Osteoblast (primary cell): ENCODE results near the gene ARHGEF26. TPM values are rescaled to one million over a fixed set of nuclear protein-coding genes. Genes with fewer than 3 reads are reported as not detected.

ENCODE experiments used
- DNase-seq: peaks from one replicate; pipeline ENCODE4 v3.0.0; 2011; ENCODE audit warnings: low spot score, mixed read lengths; ENCODE audit not compliant: insufficient read length; ENCODE audit errors: missing footprints
- H2AFZ ChIP-seq: 2 replicates; pipeline ENCODE4 v1.6.0; 2011; ENCODE audit warnings: mild to moderate bottlenecking, low read length
- H3K27ac ChIP-seq: 2 replicates; pipeline ENCODE4 v1.5.1; 2011; ENCODE audit warnings: mild to moderate bottlenecking, low read depth, low read length, moderate library complexity
- H3K27me3 ChIP-seq: 2 replicates; pipeline ENCODE4 v1.6.0; 2012; ENCODE audit warnings: mild to moderate bottlenecking, control low read depth, inconsistent platforms, low read length, moderate library complexity; ENCODE audit not compliant: insufficient read depth
- H3K36me3 ChIP-seq: 2 replicates; pipeline ENCODE4 v1.5.1; 2011; ENCODE audit warnings: mild to moderate bottlenecking, low read length, control low read depth, moderate library complexity; ENCODE audit not compliant: insufficient read depth
- H3K4me1 ChIP-seq: 2 replicates; pipeline ENCODE4 v1.5.1; 2011; ENCODE audit warnings: mild to moderate bottlenecking, low read length, control low read depth, moderate library complexity; ENCODE audit not compliant: insufficient read depth
- H3K4me2 ChIP-seq: 2 replicates; pipeline ENCODE4 v1.6.0; 2011; ENCODE audit warnings: mild to moderate bottlenecking, low read length; ENCODE audit not compliant: insufficient read depth
- H3K4me3 ChIP-seq: fragments of 200-600 bp; sonication (generic); 3 replicates; pipeline ENCODE4 v1.5.1; 2012; ENCODE audit warnings: mild to moderate bottlenecking, low read length, inconsistent platforms; ENCODE audit not compliant: insufficient read depth
- H3K79me2 ChIP-seq: 2 replicates; pipeline ENCODE4 v1.6.0; 2012; ENCODE audit warnings: mild to moderate bottlenecking, low read length, control low read depth, inconsistent platforms; ENCODE audit not compliant: insufficient read depth
- H3K9me3 ChIP-seq: 2 replicates; pipeline ENCODE4 v1.5.1; 2011; ENCODE audit warnings: low read depth, low read length, control low read depth
- H4K20me1 ChIP-seq: 2 replicates; pipeline ENCODE4 v1.6.0; 2012; ENCODE audit warnings: mild to moderate bottlenecking, low read length, control low read depth; ENCODE audit not compliant: insufficient read depth
- total RNA-seq: library from RNA; depleted of rRNA; stranded (reverse); fragments of >200 nt; gene quantifications from 2 replicates; pipeline ENCODE4 v1.2.3, GENCODE V29; 2012
- TF ChIP-seq, protein P1 (sequence below): IDR thresholded peaks from 2 replicates; pipeline ENCODE4 v1.5.1; 2011; ENCODE audit warnings: mild to moderate bottlenecking, low read depth, low read length, moderate library complexity; ENCODE audit errors: extremely low read depth

ARHGEF26 gene
- total RNA-seq, 1 donor, result 3.6 TPM

DNA sequence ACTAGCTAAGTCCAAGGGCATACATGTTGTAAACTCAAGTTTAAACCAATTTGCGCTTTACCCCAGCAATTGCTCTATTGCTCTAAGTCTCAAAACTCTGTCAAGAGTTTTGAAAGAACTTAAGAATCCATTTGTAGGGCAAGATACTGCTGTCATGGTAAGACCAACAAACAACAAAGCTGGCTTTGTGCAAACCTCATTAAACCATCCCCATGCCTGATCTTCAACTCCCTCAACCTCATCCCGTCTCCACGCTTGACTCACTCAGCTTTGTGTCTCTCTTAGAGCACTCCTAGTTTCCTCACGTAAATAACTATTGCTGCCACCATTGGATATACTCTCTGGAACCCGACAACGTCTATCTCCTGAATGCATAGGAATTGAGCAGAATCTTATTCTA, 20.6 kb upstream of the ARHGEF26 start:
- H3K27ac ChIP-seq, result no peak overlapping the region
- no peak overlapping the region for H2AFZ ChIP-seq
- TF ChIP-seq, protein P1, sequence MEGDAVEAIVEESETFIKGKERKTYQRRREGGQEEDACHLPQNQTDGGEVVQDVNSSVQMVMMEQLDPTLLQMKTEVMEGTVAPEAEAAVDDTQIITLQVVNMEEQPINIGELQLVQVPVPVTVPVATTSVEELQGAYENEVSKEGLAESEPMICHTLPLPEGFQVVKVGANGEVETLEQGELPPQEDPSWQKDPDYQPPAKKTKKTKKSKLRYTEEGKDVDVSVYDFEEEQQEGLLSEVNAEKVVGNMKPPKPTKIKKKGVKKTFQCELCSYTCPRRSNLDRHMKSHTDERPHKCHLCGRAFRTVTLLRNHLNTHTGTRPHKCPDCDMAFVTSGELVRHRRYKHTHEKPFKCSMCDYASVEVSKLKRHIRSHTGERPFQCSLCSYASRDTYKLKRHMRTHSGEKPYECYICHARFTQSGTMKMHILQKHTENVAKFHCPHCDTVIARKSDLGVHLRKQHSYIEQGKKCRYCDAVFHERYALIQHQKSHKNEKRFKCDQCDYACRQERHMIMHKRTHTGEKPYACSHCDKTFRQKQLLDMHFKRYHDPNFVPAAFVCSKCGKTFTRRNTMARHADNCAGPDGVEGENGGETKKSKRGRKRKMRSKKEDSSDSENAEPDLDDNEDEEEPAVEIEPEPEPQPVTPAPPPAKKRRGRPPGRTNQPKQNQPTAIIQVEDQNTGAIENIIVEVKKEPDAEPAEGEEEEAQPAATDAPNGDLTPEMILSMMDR, result no peak

DNA sequence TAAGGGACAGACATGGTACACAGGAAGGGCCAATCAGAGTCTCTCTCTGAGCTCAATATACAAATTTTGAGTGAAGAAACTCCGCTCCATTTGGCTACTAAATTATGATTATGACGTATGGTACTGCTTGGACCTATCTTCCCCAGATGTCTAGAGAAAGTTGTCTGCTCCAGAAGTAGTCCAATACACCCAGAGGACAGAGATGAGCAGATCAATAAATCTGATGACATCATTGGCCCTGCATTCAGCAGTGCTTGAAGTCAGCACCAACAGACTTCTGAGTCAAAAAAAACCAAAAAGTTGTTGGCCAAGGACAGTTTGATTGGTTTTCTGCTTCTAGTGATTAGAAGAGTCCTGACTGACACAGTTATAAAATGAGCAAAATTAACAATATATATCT, 19.9 kb upstream of the ARHGEF26 start:
- TF ChIP-seq, protein P1, result no peak
- Histone ChIP-seq H3K4me2 (no peak overlapping the region), H3K27me3 (no peaks in the 10 kb centered on the region), H2AFZ (no peak overlapping the region), H3K36me3 (no peaks in the 10 kb centered on the region), H3K4me3 (no peak overlapping the region), H3K27ac (no peak overlapping the region), H3K79me2 (no peaks in the 10 kb centered on the region), H4K20me1 (no peaks in the 10 kb centered on the region), H3K9me3 (no peaks in the 10 kb centered on the region), H3K4me1 (no peaks in the 10 kb centered on the region)
- no peak for DNase-seq

More for the DNA sequence above, 20.6 kb upstream of the ARHGEF26 start:
- H3K79me2 ChIP-seq, result no peaks in the 10 kb centered on the region
- no peaks in the 10 kb centered on the region for H3K9me3 ChIP-seq
- DNase-seq, result no peak
- H3K36me3 ChIP-seq, result no peaks in the 10 kb centered on the region
- H3K4me3 ChIP-seq, result no peak overlapping the region
- H3K27me3 ChIP-seq, result no peaks in the 10 kb centered on the region
- H3K4me1 ChIP-seq, result no peaks in the 10 kb centered on the region
- no peaks in the 10 kb centered on the region for H4K20me1 ChIP-seq
- no peak overlapping the region for H3K4me2 ChIP-seq

DNA sequence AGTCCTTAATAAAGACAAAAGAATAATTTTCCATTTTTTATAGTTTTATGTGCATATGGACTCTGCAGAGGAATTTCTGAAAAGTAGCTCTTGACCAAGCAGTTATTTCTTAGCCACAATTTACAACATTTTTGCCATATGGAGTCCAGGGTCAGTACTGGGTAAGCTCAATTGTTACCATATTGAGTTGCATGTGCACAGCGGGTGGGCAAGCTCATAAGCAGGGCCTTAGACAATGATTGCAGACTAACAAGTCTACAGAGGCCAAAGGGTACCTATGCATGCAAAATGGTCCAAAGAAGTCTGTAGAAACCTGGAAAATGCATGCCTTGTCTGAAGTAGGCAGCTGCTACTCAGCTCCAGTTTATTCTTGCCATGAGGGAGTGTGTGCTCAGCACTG, 19.0 kb upstream of the ARHGEF26 start:
- no peak for DNase-seq
- TF ChIP-seq, protein P1, result no peak
- Histone ChIP-seq H3K27me3 (no peaks in the 10 kb centered on the region), H3K4me1 (no peaks in the 10 kb centered on the region), H3K27ac (no peak overlapping the region), H2AFZ (no peak overlapping the region), H3K4me3 (no peak overlapping the region), H3K36me3 (no peaks in the 10 kb centered on the region), H3K79me2 (no peaks in the 10 kb centered on the region), H3K4me2 (no peak overlapping the region), H4K20me1 (no peaks in the 10 kb centered on the region), H3K9me3 (no peaks in the 10 kb centered on the region)

DNA sequence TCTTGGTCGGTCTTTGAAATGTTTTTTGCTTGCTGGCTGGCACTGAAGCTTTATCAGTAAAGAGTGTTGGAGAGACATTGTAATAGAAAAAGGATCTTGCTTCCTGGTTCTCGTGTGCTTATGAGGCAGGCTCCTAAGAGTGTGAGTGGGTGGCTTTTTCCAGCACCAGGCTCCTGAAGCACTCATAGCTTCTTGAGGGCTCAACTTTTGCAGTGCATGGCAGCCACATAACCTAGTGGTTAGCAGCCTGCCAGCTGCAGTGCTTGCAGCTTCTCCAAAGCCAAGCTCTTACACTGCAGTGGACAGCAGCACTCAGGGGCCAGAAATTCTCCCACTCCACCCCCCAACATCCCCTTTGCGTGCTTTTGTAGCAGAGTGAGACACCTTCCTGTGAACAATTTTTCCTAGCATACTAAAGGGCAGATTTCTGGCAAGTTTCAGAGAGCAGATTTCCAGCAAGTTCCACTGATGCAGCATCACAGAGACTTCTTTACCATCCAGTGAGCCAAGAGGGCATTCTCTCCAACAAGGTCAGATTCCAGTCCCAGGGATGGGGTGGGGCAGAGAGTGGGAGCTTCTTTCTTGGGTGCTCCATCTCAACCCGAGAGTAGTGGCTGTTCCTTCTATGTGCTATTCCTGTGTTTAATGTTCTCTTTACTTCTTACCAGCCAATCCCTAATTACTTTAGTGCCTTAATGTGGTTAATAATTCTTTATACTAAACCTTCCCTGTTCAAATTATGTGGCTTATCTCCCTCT, 15.8 kb upstream of the ARHGEF26 start:
- Histone ChIP-seq H3K4me1 (no peaks in the 10 kb centered on the region), H3K4me3 (no peak overlapping the region), H3K9me3 (no peaks in the 10 kb centered on the region), H2AFZ (no peak overlapping the region), H3K4me2 (no peak overlapping the region), H3K79me2 (no peaks in the 10 kb centered on the region), H3K36me3 (no peaks in the 10 kb centered on the region), H4K20me1 (no peaks in the 10 kb centered on the region), H3K27me3 (no peaks in the 10 kb centered on the region), H3K27ac (no peak overlapping the region)
- TF ChIP-seq, protein P1, result no peak
- no peak for DNase-seq
